Caco-2 (cell line): Measurements from ENCODE around the gene RUNX2. TPM values are rescaled to one million over a fixed set of nuclear protein-coding genes. Genes with fewer than 3 reads are reported as not detected.

Experiments
- BruUV-seq: library from RNA; stranded (reverse); fragments of 400-500 nt; replicated peaks from 2 replicates; lab custom pipeline; 2021; lab: Mats Ljungman, UMichigan
- CTCF ChIA-PET: fragments of 300-600 bp; sonication (Branson Sonifier 250); formaldehyde crosslinking; loops from one replicate; lab custom pipeline; 2022; ENCODE audit warnings: antibody characterized with exemption; lab: Charles Lee
- POLR2A ChIA-PET: fragments of 300-600 bp; sonication (Branson Sonifier 250); formaldehyde crosslinking; loops from one replicate; lab custom pipeline; 2022; ENCODE audit warnings: antibody characterized with exemption; lab: Charles Lee
- DNase-seq, 2 experiments: peaks; one replicate each; pipeline versions ENCODE4 v3.0.0 to v3.0.0-alpha.2; 2020 to 2022
- H3K27me3 ChIP-seq: replicated peaks from 2 replicates; pipeline ENCODE4 v1.6.0; 2011; ENCODE audit warnings: low read length; ENCODE audit not compliant: control insufficient read depth, insufficient read depth
- H3K36me3 ChIP-seq: 2 replicates; pipeline ENCODE4 v1.5.1; 2011; ENCODE audit warnings: low read length; ENCODE audit not compliant: control insufficient read depth, insufficient read depth
- H3K4me1 ChIP-seq: fragments of 250-450 bp; sonication (Bioruptor Pico); 2 replicates; pipeline ENCODE4 v1.5.1; 2020; ENCODE audit warnings: mild to moderate bottlenecking
- H3K4me3 ChIP-seq: 2 replicates; pipeline ENCODE4 v1.5.1; 2011; ENCODE audit warnings: low read depth, mild to moderate bottlenecking, control low read depth, low read length
- H3K9me3 ChIP-seq: fragments of 250-450 bp; sonication (Bioruptor Pico); 2 replicates; pipeline ENCODE4 v1.5.1; 2020; ENCODE audit warnings: mild to moderate bottlenecking, moderate library complexity
- H3K27ac Mint-ChIP-seq: one replicate; pipeline ENCODE4 v1.8.0; 2022; ENCODE audit warnings: mixed read lengths; ENCODE audit not compliant: unreplicated experiment
- H3K27me3 Mint-ChIP-seq: one replicate; pipeline ENCODE4 v1.8.0; 2022; ENCODE audit warnings: mixed read lengths; ENCODE audit not compliant: insufficient read depth, unreplicated experiment
- H3K36me3 Mint-ChIP-seq: one replicate; pipeline ENCODE4 v1.8.0; 2022; ENCODE audit warnings: mild to moderate bottlenecking, mixed read lengths; ENCODE audit not compliant: insufficient read depth, unreplicated experiment
- H3K4me1 Mint-ChIP-seq: one replicate; pipeline ENCODE4 v1.8.0; 2022; ENCODE audit warnings: low read depth, mixed read lengths; ENCODE audit not compliant: unreplicated experiment
- H3K4me3 Mint-ChIP-seq: one replicate; pipeline ENCODE4 v1.8.0; 2022; ENCODE audit warnings: mild to moderate bottlenecking, moderate library complexity, mixed read lengths; ENCODE audit not compliant: unreplicated experiment
- H3K9me3 Mint-ChIP-seq: one replicate; pipeline ENCODE4 v1.8.0; 2022; ENCODE audit warnings: mixed read lengths; ENCODE audit not compliant: unreplicated experiment
- intact Hi-C: fragments of 100-400 bp; cut with micrococcal nuclease; formaldehyde crosslinking; loops from one replicate; pipeline ENCODE4 v1.10.0; 2022; ENCODE audit not compliant: unreplicated experiment
- total RNA-seq: library from RNA; stranded (reverse); gene quantifications from 2 replicates; pipeline ENCODE4 v1.2.3, GENCODE V29; 2022
- TF ChIP-seq, protein P1 (sequence below), 2 experiments: fragments of 200-600 bp in 1 of 2; IDR thresholded peaks; 1 replicate in 1 of 2; 2 replicates in 1 of 2; pipeline versions ENCODE4 v1.5.1 to v1.8.0; 2011 to 2022; ENCODE audit warnings: antibody characterized with exemption in 1 of 2, control low read depth in 1 of 2, inconsistent platforms in 1 of 2, low read depth in 1 of 2, low read length in 1 of 2, mild to moderate bottlenecking in 1 of 2, moderate library complexity in 1 of 2; ENCODE audit not compliant: insufficient read depth in 1 of 2, severe bottlenecking in 1 of 2, unreplicated experiment in 1 of 2

Gene RUNX2
- total RNA-seq, 1 experiment from 2014 or later, result not detected

DNA sequence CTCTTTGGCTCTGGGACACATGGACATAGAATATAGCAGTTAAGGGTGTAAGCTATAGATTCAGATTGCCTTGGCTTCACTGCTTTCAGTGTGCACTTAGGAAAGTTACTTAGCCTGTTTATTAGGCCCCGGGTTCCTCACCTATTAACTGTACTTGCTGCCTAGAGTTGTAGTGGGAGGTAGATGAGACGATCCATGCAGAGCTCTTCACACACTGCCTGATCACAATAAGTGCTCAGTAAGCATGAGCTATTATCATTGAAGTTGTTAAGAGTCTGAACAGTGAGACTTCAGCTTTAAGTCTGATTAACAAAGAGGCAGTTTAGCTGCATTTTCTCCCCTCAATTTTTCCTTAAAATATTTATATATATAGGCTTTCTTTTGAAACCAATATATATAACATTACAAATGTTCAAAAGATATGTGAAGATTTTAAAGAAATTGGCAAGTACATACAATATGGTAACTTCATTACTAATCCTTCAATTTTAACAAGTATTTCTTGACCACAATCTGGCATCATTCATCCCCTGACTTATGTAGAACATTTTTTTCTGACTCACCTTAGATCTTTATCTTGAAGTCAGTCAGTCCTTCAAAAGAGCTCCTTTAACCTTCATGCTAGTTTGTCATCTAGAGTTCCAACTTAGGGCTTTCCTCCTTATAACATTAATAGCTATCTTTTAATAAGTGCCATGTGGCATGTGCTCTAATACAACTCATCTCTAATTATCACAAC lies 70.1 kb downstream of the RUNX2 start:
- Mint-ChIP-seq H3K27ac (no peak overlapping the region), H3K27me3 (peaks cover 12% of the 10 kb centered on the region)
- TF ChIP-seq, protein P1, sequence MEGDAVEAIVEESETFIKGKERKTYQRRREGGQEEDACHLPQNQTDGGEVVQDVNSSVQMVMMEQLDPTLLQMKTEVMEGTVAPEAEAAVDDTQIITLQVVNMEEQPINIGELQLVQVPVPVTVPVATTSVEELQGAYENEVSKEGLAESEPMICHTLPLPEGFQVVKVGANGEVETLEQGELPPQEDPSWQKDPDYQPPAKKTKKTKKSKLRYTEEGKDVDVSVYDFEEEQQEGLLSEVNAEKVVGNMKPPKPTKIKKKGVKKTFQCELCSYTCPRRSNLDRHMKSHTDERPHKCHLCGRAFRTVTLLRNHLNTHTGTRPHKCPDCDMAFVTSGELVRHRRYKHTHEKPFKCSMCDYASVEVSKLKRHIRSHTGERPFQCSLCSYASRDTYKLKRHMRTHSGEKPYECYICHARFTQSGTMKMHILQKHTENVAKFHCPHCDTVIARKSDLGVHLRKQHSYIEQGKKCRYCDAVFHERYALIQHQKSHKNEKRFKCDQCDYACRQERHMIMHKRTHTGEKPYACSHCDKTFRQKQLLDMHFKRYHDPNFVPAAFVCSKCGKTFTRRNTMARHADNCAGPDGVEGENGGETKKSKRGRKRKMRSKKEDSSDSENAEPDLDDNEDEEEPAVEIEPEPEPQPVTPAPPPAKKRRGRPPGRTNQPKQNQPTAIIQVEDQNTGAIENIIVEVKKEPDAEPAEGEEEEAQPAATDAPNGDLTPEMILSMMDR (IDR thresholded peaks at IDR 0.05; ENCODE audit: insufficient read depth in 1 of 2, low read depth in 1 of 2, low read length in 1 of 2, severe bottlenecking in 1 of 2, unreplicated experiment in 1 of 2), result no peak

DNA sequence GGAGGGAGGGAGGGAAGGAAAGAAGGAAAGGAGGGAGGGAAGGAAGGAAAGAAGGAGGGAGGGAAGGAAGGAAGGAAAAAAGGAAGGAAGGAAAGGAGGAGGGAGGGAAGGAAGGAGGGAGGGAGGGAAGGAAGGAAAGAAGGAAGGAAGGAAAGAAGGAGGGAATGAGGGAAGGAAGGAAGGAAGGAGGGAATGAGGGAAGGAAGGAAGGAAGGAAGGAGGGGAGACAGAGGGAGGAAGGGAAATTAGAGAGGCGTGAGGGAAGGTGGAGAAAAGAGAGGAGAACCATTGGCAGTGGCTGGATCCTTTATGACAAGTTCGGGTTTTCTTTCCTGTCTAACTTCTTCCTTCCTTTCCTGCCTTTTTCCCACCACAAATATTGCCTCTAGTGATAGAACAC lies 71.9 kb downstream of the RUNX2 start:
- H3K9me3 Mint-ChIP-seq, result no peaks in the 10 kb centered on the region
- H3K27me3 ChIP-seq, result no peaks in the 10 kb centered on the region
- CTCF ChIA-PET, result no interaction called here
- TF ChIP-seq, protein P1 (IDR thresholded peaks at IDR 0.05; ENCODE audit: insufficient read depth in 1 of 2, low read depth in 1 of 2, low read length in 1 of 2, severe bottlenecking in 1 of 2, unreplicated experiment in 1 of 2), result no peak
- H3K4me3 Mint-ChIP-seq, result no peak overlapping the region
- H3K4me1 Mint-ChIP-seq, result no peaks in the 10 kb centered on the region
- peaks cover 12% of the 10 kb centered on the region for H3K27me3 Mint-ChIP-seq
- no peaks in the 10 kb centered on the region for H3K9me3 ChIP-seq
- no peaks in the 10 kb centered on the region for H3K4me1 ChIP-seq
- no peaks in the 10 kb centered on the region for H3K36me3 ChIP-seq
- H3K36me3 Mint-ChIP-seq, result no peaks in the 10 kb centered on the region
- no TSS peak for BruUV-seq
- intact Hi-C loops, result no loop called here
- POLR2A ChIA-PET, result no interaction called here
- no peak overlapping the region for H3K4me3 ChIP-seq
- H3K27ac Mint-ChIP-seq, result no peak overlapping the region
- DNase-seq, result no peak

More for the DNA sequence above, 70.1 kb downstream of the RUNX2 start:
- H3K36me3 Mint-ChIP-seq, result no peaks in the 10 kb centered on the region
- CTCF ChIA-PET, result interaction anchor here (1.1 kb wide), 1 partner anchor 923 kb away, joined by 4 read pairs; no protein-coding TSS in a partner anchor
- H3K9me3 Mint-ChIP-seq, result no peaks in the 10 kb centered on the region
- H3K4me3 ChIP-seq, result no peak overlapping the region
- POLR2A ChIA-PET, result no interaction called here
- H3K4me1 Mint-ChIP-seq, result no peaks in the 10 kb centered on the region
- no peaks in the 10 kb centered on the region for H3K27me3 ChIP-seq
- no peak overlapping the region for H3K4me3 Mint-ChIP-seq
- no TSS peak for BruUV-seq
- no peaks in the 10 kb centered on the region for H3K36me3 ChIP-seq
- no peak for DNase-seq
- no peaks in the 10 kb centered on the region for H3K9me3 ChIP-seq
- intact Hi-C loops, result no loop called here
- no peaks in the 10 kb centered on the region for H3K4me1 ChIP-seq

GRCh38 chr6:45411959-45412358 lies 83.8 kb downstream of the RUNX2 start:
- Histone ChIP-seq H3K9me3 (no peaks in the 10 kb centered on the region), H3K27me3 (no peaks in the 10 kb centered on the region), H3K36me3 (no peaks in the 10 kb centered on the region), H3K4me1 (no peaks in the 10 kb centered on the region), H3K4me3 (no peak overlapping the region)
- no peaks in the 10 kb centered on the region for H3K36me3 Mint-ChIP-seq
- H3K27me3 Mint-ChIP-seq, result peaks cover 10% of the 10 kb centered on the region
- intact Hi-C loops, result no loop called here
- TF ChIP-seq, protein P1 (IDR thresholded peaks at IDR 0.05; ENCODE audit: insufficient read depth in 1 of 2, low read depth in 1 of 2, low read length in 1 of 2, severe bottlenecking in 1 of 2, unreplicated experiment in 1 of 2), result no peak
- DNase-seq, result no peak
- H3K4me3 Mint-ChIP-seq, result no peak overlapping the region
- ChIA-PET POLR2A (no interaction called here), CTCF (interaction anchor here (0.6 to 0.7 kb wide), 2 partner anchors 8 to 787 kb away, joined by 3 to 4 read pairs; no protein-coding TSS in a partner anchor)
- BruUV-seq, result no TSS peak
- H3K27ac Mint-ChIP-seq, result no peak overlapping the region
- H3K4me1 Mint-ChIP-seq, result no peaks in the 10 kb centered on the region
- no peaks in the 10 kb centered on the region for H3K9me3 Mint-ChIP-seq
